Epithelial cell of prostate (primary cell): Measurements from ENCODE around the gene ABI1.

Experiments used
- DNase-seq: peaks from one replicate; pipeline ENCODE4 v3.0.0-alpha.2; 2011; ENCODE audit warnings: low read depth, low spot score
- H3K27ac ChIP-seq: fragments of 450-650 bp; 2 replicates; pipeline ENCODE4 v1.5.1; 2017; ENCODE audit warnings: mild to moderate bottlenecking

Gene ABI1

DNA sequence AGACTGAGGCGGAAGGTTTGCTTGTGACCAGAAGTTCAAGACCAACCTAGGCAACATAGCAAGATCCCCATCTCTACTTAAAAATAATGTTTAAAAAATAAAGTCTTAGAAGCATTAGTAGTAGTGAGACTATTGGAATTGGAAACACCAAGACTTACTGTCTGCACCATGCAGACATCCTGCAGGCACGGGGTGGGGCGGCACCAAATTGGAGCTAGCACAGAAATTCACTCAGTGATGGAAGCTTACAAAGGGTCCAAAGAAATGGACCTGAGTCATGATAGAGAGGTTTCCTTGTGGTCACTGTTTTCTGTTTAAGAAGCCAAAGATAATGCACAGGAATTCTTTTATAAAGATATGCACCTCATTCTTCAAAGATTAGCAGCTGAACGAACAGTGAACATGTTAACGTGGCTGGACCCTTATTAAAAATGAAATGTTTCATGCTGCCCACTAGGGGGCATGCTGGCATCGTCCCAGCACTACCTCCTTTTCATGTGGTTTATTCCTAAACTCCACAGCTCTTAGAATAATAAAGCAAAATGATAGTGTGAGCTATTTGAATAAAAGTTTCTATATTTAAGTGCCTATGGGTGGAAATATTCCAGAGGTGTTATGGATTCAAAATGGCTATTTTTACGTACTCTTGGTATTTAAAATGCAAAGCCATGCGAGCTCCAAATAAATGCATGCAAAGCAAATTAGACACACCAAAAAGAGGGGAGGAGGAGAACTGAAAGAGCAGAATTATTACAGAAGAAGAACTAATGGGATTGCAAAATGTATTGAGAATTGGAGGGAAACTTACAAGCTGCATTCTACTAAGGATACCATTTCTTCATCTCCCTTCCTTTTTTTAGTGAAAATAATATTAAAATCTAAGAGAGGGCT is 134.7 kb downstream of the ABI1 start:
- H3K27ac ChIP-seq, result no peak overlapping the region
- no peak for DNase-seq

DNA sequence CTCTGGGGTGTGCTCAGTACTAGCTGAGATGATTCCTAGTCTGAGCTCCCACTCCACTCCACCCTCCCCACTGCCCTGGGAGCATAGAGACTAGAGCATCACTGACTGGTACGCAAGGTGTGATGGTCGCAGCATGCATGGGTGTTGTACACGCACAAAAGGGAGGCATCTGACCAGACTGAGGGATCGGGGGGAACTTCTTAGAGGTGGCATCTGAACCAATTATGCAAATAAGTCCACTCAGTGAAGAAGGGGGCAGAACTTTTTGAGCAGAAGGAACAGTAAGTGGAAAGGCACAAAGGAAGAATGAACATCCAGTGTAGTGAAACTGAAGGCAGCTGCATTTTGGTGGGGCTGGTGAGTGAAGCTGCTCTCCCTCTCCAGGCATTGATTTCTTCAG is 137.7 kb downstream of the ABI1 start:
- no peak for DNase-seq
- no peak overlapping the region for H3K27ac ChIP-seq

DNA sequence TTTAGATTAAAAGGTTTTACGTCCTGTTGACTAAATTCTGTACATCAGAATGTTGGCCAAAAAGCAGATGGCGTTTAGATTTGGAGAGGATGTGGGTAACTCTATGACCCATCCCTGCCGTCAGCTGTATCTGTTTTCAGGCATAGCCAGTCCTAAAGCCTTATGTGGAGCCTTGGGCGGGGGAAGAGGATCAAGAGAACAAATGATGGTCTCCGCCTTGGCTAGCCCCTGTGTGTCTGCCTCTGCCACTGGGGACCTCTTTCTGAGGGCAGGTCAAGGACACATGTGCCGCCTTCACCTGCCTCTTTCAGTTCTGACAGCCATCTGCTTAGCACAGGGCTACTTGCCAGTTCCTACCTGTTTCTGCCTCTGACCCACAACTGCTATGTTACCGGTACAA is 139.2 kb downstream of the ABI1 start:
- no peak overlapping the region for H3K27ac ChIP-seq
- no peak for DNase-seq

DNA sequence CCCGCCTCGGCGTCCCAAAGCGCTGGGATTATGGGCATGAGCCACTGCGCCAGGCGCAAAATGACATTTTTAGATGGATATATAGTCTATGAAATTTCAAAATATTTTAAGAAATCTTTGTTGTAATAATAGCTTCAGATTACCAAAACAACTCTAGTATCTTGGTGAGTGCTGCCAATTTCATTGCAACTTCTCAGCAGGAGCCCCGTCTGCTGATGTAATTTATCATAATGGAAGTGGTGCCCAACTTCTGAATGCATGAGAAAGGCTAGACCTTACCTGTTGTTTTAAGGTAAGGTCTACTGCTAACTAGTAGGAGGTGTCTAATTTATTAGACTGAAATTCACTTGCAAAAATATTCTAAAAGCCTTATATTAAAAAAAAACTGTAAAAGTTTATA is 143.3 kb downstream of the ABI1 start:
- no peak overlapping the region for H3K27ac ChIP-seq
- DNase-seq, result no peak

DNA sequence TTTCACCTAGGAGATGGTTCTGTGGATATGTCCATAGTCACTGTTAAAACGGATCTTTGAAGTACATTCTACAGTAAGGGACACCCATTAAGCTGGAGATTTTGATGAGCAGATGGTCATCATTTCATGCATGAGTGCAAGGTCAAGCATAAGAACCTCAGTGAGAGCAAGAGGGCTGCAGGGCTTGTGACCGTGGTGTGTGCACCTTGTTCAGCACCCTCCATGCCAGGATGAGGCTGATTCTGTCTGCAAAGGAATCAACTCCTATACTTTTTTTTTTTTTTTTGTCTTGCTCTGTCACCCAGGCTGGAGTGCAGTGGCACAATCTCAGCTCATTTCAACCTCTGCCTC is 145.6 kb downstream of the ABI1 start:
- no peak for DNase-seq
- H3K27ac ChIP-seq, result no peak overlapping the region

DNA sequence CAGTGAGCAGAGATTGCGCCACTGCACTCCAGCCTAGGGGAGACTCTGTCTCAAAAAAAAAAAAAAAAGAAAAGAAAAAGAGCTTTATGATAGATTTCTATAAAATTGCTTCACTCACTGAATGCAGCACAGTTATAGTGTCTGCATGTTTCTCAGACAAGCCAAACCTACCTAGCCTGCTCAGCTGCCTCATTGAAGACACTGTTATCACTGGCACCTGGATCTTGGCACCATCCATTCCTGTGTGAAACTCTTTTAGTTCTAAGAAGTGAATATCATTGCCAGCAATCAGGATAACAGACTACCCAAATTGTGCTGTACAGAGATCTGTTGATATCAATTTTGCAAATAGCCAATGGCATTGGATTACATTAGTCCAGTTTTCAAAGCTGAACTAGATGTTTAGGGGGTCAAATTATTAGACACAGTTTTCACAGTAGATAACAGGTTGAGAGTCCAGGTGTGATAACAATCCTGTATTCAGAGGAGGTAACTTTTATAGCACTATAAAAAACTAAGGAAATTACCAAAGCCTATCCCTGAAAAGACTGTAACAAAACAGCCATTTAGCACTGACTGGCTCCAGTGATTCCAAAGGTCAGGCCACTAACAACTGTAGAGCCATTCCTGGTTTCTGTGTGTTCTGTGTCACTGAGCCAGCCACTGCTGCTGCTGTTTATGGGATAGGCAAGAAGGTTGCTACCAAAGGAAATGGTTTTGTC is 146.2 kb downstream of the ABI1 start:
- DNase-seq, result no peak
- H3K27ac ChIP-seq, result no peak overlapping the region

DNA sequence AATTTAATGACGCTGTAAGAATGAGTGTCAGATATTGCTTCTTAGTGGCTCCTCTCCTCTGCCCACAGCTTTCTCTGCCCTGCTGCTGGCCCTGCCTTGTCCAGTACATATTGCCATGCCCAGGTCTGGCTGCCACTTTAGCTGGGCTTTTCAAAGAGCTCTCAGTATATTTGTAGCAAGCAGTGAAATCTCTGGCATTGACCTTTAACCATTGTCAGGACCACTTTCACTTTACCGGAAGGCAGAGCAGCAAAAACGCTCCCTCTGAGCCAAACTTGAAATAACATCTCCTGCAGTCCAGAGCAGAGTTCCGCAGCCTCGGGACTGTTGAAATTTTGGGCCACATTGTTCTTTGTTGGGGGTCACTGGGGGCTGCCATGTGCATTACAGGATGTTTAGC is 149.4 kb downstream of the ABI1 start:
- no peak for DNase-seq
- H3K27ac ChIP-seq, result no peak overlapping the region

DNA sequence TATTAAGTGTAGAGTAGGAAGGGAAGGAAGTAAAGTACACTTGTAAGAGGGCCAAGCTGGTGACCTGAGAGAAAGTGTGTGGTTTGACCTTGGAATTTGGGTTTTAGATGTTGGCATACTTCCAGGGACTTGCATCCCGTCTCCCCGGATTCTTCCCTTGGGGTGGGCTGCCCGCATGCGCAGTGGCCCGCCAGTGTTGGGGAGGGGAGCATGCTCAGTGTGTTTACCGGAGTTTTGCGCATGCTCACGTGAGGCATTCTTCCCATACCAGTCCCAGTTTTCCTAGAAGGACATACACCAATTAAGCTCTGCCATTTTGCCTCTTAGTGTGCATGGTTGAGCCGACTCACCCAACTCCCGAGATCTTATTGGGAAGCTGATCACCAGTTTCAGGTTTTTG is 153.8 kb downstream of the ABI1 start:
- no peak for DNase-seq
- H3K27ac ChIP-seq, result no peak overlapping the region

DNA sequence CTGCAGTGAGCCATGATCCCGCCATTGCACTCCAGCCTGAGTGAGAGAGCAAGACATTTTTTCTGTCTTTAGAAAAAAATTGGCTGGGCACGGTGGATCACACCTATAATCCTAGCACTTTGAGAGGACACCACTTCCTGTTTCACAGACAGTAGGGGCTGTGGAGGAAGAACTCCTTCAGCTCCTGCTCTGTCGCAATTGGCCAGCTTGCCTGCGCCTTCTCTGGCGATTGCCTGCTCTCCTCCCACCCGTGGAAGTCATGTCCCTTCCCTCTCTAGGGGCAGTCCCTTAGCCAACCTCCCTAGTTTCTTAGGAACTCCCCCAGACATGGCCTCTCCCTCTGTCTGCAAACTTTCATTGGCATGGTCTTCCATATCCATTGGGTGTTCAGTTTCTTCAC is 154.6 kb downstream of the ABI1 start:
- DNase-seq, result no peak
- no peak overlapping the region for H3K27ac ChIP-seq

DNA sequence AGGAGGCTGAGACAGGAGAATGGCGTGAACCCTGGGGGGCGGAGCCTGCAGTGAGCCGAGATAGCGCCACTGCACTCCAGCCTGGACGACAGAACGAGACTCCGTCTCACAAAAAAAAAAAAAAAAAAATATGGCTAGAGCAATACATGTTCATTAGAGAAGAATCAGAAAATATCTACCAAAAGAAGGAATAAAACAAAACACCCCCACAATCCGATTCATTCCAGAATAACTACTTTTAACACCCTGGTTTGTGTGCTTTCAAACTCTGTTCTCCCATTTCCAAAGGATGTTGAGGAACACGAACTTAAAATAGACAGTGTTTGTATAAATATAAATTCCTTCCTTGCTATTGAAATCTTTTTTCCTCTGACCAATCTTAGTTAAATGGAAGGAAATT is 156.8 kb downstream of the ABI1 start:
- DNase-seq, result no peak
- H3K27ac ChIP-seq, result no peak overlapping the region

DNA sequence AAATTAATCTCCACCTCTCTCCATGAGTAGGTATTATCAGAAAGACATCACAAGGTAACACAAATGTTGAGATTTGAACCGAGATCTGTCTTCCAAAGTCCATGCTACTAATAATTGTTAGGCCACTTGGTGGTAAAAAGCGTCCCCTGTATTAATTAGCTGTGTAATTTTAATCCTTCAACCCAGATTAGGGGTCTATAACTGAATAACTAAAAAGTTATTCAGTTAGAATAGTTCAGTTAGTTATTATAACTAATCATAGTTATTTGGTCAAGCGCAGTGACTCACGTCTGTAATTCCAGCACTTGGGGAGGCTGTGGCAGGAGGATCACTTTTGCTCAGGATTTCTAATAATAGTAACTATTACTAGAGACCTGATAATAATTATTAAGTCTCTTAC is 157.7 kb downstream of the ABI1 start:
- DNase-seq, result no peak
- no peak overlapping the region for H3K27ac ChIP-seq

DNA sequence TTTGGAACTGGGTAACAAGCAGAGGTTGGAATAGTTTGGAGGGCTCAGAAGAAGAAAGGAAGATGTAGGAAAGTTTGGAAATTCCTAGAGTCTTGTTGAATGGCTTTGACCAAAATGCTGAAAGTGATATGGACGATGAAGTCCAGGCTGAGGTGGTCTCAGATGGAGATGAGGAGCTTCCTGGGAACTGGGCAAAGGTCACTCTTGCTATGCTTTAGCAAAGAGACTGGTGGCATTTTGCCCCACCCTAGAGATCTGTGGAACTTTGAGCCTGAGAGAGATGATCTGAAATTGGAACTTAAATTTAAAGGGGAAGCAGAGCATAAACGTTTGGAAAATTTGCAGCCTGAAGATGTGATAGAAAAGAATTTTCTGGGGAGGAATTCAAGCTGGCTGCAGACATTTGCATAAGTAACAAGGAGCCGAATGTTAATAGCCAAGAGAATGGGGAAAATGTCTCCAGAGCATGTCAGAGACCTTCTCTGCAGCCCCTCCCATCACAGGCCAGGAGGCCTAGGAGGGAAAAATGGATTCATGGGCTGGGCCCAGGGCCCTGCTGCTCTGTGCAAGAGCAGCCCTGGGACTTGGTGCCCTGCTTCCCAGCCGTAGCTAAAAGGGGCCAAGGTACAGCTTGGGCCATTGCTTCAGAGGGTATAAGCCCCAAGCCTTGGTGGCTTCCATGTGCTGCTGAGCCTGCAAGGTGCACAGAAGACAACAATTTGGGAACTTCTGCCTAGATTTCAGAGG is 159.7 kb downstream of the ABI1 start:
- H3K27ac ChIP-seq, result no peak overlapping the region
- no peak for DNase-seq

DNA sequence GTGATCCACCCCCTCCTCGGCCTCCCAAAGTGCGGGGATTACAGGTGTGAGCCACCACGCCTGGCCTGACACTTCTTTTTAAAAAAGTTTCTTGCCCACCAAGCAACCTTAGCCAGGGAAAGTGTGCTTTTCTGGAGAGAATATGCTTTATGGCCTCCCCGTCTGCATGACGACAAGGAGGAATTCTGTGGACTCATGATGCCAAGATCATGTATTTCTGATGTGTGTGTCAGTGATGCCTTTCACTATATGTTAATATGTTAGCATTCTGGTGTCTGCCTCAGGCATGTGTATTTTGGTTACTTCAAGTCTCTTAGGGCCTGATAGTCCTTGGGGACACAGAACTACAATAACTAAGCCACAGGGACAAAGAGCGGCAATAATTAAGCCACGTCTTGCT is 161.1 kb downstream of the ABI1 start:
- H3K27ac ChIP-seq, result no peak overlapping the region
- DNase-seq, result no peak

DNA sequence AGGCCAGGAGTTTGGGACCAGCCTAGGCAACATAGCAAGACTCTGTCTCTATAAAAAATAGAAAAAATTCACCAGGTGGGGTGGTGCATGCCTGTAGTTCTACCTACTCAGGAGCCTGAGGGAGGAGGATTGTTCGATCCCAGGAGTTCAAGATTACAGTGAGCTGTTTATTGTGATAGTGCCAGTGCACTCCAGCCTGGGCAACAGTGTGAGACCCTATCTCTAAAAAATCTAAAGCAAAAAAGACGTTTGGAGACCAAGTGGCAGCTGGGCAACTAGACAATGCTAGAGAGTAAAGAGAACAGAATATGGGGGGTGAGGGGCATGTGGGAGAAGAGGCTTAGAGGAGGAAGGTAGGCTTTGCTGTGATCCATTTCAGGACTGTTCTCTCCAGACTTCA is 161.8 kb downstream of the ABI1 start:
- H3K27ac ChIP-seq, result no peak overlapping the region
- DNase-seq, result no peak

DNA sequence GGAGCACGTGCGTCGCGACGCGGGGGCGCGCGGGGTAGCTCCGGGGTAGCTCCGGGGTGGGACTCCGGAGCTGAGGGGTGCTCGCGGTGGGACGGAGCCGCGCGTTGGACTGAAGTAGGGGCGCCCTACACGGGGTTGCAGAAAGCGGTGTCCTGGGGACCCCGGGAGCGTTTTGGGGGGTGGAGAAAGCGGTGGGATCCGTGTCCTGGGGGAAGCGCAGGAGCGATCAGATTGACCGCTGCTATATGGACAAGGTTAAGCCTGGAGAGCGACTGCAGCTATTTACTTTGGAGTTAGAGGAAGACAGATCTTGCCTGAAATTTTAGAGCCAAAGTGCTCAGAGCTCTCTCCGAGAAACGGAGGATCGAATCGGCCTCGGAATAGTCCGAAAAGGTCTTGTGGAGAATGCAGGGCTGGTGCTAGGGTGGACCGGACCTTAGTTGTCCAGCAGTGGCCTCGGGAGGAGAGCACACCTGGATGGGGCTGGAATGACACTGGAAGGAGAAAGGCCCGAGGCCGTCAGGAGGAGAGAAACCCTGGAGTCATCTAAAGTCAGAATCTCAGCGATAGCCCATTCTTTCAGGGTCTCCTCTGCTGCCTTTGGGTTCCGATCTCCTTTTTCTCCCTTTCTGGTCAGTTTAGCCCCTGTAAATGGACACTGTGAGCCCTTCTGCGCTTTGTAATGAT is 162.7 kb downstream of the ABI1 start:
- no peak for DNase-seq
- peak overlapping the region; percentile 84 for H3K27ac ChIP-seq

DNA sequence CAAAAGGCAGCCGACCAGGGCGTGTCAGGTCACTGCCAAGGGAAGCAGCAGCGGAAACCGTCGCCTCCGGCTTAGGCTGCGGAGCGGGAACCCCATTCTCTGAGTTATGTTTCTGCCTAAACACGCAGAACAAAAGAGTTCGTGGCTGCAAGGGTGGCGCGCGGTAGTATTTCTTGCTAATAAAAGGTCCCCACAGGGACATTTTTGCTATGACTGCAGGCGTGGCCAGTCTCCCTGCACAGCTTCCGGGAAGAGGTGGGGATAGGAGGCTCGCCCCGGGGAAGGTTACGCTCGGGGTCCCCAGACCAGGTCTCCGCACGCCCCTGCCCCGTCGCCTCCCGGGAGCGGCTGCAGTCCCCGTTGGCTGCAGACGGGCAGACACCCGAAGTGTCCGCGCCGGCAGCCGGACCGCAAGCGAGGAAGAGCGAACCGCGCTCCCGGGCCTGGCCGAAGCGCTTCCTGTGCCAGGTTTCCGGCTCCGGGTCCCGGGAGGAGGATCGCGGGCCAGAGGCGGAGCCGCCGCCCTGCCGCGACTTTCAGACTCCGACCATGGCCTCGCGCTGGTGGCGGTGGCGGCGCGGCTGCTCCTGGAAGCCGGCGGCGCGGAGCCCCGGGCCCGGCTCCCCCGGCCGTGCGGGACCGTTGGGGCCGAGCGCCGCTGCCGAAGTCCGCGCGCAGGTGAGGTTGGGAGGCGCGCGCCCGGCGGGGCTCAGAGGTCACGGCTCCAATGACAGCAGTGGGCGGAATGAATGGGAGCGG is 163.4 kb downstream of the ABI1 start, which contains the start of gene PDSS1:
Gene PDSS1 (plus strand): TSS at position 539 of the 759 bp plus-strand sequence. CDS start 11 bp downstream, at position 550.
- peak within 1 kb of the TSS; percentile 84 for H3K27ac ChIP-seq
- DNase-seq, result no peak

DNA sequence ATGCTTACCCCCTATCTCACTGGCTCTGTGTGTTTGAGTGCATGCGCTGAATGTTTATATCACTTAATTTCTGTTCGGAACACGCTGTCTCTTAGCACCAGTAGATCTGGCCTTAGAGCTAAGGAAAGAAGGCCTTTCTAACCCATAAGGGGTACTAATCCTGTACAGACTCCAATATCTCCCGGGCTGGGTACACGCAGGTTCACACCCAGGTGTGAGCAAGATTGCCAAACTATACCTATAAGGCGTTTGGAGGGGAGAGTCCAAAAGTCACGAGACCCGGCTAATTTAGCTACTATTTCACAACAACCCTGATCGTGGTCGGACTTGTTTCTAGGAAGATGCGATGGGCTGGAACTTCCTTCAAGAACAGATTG is 164.0 kb downstream of the ABI1 start:
- peak; percentile 45 for DNase-seq

More for the DNA sequence above, 164.0 kb downstream of the ABI1 start:
- peak overlapping the region; percentile 84 for H3K27ac ChIP-seq
